Ishikawa (cell line): ENCODE results near the gene ZNF774.

Experiments
- CEBPB ChIP-seq: IDR thresholded peaks from 2 replicates; pipeline ENCODE4 v1.6.1; 2012
- CREB1 ChIP-seq: IDR thresholded peaks from 2 replicates; pipeline ENCODE4 v1.6.1; 2012; ENCODE audit warnings: low read depth
- EP300 ChIP-seq: IDR thresholded peaks from 2 replicates; pipeline ENCODE4 v1.6.1; 2012; ENCODE audit warnings: borderline replicate concordance
- MAX ChIP-seq: IDR thresholded peaks from 2 replicates; pipeline ENCODE4 v1.6.1; 2012
- NFIC ChIP-seq: IDR thresholded peaks from 2 replicates; pipeline ENCODE4 v1.6.1; 2012
- RAD21 ChIP-seq: IDR thresholded peaks from 2 replicates; pipeline ENCODE4 v1.6.1; 2012; ENCODE audit warnings: low read depth
- TAF1 ChIP-seq: IDR thresholded peaks from 2 replicates; pipeline ENCODE4 v1.6.1; 2012; ENCODE audit warnings: low read depth, mild to moderate bottlenecking
- TEAD4 ChIP-seq: IDR thresholded peaks from 2 replicates; pipeline ENCODE4 v1.6.1; 2012
- YY1 ChIP-seq: IDR thresholded peaks from 2 replicates; pipeline ENCODE4 v1.6.1; 2012; ENCODE audit warnings: low read depth
- TF ChIP-seq, protein P1 (sequence below): IDR thresholded peaks from 2 replicates; pipeline ENCODE4 v1.6.1; 2012; ENCODE audit warnings: low read depth, mild to moderate bottlenecking

DNA sequence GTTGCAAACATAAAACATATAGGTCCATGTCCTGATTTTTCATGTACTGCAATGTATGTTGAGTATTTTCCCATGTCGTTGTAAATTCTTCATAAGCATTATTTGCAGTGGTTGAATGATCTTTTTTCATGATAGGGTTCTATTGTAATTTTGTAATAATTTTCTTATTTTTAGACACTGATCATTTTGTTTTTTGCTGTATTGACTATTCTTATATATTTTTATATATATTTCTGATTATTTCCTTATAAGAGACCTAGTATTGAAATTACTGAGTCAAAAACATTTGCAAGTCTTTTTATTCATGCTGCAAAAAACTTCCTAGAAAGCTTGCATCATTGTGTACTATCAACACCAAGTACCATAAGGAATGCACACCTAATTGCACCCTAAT, 31.2 kb upstream of the ZNF774 start:
- TF ChIP-seq NFIC (no peak), YY1 (no peak), CREB1 (no peak), EP300 (no peak), TEAD4 (no peak), RAD21 (no peak), MAX (no peak), CEBPB (no peak), TAF1 (no peak)
- TF ChIP-seq, protein P1, sequence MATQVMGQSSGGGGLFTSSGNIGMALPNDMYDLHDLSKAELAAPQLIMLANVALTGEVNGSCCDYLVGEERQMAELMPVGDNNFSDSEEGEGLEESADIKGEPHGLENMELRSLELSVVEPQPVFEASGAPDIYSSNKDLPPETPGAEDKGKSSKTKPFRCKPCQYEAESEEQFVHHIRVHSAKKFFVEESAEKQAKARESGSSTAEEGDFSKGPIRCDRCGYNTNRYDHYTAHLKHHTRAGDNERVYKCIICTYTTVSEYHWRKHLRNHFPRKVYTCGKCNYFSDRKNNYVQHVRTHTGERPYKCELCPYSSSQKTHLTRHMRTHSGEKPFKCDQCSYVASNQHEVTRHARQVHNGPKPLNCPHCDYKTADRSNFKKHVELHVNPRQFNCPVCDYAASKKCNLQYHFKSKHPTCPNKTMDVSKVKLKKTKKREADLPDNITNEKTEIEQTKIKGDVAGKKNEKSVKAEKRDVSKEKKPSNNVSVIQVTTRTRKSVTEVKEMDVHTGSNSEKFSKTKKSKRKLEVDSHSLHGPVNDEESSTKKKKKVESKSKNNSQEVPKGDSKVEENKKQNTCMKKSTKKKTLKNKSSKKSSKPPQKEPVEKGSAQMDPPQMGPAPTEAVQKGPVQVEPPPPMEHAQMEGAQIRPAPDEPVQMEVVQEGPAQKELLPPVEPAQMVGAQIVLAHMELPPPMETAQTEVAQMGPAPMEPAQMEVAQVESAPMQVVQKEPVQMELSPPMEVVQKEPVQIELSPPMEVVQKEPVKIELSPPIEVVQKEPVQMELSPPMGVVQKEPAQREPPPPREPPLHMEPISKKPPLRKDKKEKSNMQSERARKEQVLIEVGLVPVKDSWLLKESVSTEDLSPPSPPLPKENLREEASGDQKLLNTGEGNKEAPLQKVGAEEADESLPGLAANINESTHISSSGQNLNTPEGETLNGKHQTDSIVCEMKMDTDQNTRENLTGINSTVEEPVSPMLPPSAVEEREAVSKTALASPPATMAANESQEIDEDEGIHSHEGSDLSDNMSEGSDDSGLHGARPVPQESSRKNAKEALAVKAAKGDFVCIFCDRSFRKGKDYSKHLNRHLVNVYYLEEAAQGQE: no peak
